GM12878 (cell line): ENCODE results near the gene IFNAR1. TPM values are rescaled to one million over a fixed set of nuclear protein-coding genes. Genes with fewer than 3 reads are reported as not detected.

Experiments
- EED ChIP-seq: sonication (generic); IDR thresholded peaks from 2 replicates; pipeline ENCODE4 v1.6.1; 2016; ENCODE audit warnings: antibody characterized with exemption, low read depth
- GABPA ChIP-seq: IDR thresholded peaks from 2 replicates; pipeline ENCODE4 v1.6.1; 2014; ENCODE audit warnings: antibody characterized with exemption, low read depth, mild to moderate bottlenecking, inconsistent platforms
- LARP7 ChIP-seq: fragments of 450-650 bp; IDR thresholded peaks from 2 replicates; pipeline ENCODE4 v1.6.1; 2017; ENCODE audit warnings: mild to moderate bottlenecking
- MXI1 ChIP-seq: fragments of 150-350 bp; IDR thresholded peaks from 2 replicates; pipeline ENCODE4 v1.6.1; 2011; ENCODE audit warnings: low read depth, mild to moderate bottlenecking, inconsistent platforms, low read length, improper control_type of control experiment
- NFIC ChIP-seq: IDR thresholded peaks from 2 replicates; pipeline ENCODE4 v1.6.1; 2012; ENCODE audit warnings: low read depth, mild to moderate bottlenecking, inconsistent platforms, low read length, moderate library complexity
- RB1 ChIP-seq: fragments of 450-650 bp; formaldehyde crosslinking; IDR thresholded peaks from 2 replicates; pipeline ENCODE4 v1.6.1; 2017; ENCODE audit warnings: mild to moderate bottlenecking, borderline replicate concordance
- ZNF24 ChIP-seq: fragments of 450-650 bp; IDR thresholded peaks from 2 replicates; pipeline ENCODE4 v1.6.1; 2017; ENCODE audit warnings: antibody characterized with exemption, mild to moderate bottlenecking
- polyA plus RNA-seq, 11 experiments: library from polyadenylated mRNA; depleted of rRNA in 4 of 11; unstranded in 6 of 11; stranded (reverse) in 5 of 11; fragments of >200 nt; fragmentation: Nextera tagmentation in 4 of 11; fragmentation: Illumina TruSeq in 1 of 11; extraction: Ambion mirVana in 4 of 11; extraction: Trizol in 1 of 11; gene quantifications; 1 replicate in 1 of 11; 2 replicates in 10 of 11; pipeline versions ENCODE4 v1.2.1 to v1.2.3, GENCODE V29; 2011 to 2016; ENCODE audit warnings: inconsistent platforms in 2 of 11, missing spikeins in 2 of 11, low read depth in 1 of 11
- total RNA-seq, 4 experiments: library from RNA; depleted of rRNA in 3 of 4; stranded (reverse); fragments of >200 nt in 3 of 4; fragmentation: Illumina TruSeq in 1 of 4; extraction: Trizol in 1 of 4; gene quantifications; 2 replicates each; pipeline versions ENCODE4 v1.2.1 to v1.2.3, GENCODE V29; 2013 to 2021
- TF ChIP-seq, protein P1 (sequence below), 3 experiments: IDR thresholded peaks in 2 of 3; conservative IDR thresholded peaks in 1 of 3; 2 replicates each; pipeline ENCODE4 v1.5.1; 2011; ENCODE audit warnings: low read depth in 3 of 3, low read length in 3 of 3, mild to moderate bottlenecking in 3 of 3, control low read depth in 2 of 3, moderate library complexity in 2 of 3, inconsistent platforms in 1 of 3, mixed read lengths in 1 of 3; ENCODE audit not compliant: control insufficient read depth in 2 of 3, insufficient read depth in 1 of 3; ENCODE audit errors: extremely low read depth in 1 of 3
- TF ChIP-seq, protein P2 (sequence below): IDR thresholded peaks from 2 replicates; pipeline ENCODE4 v1.6.1; 2011; ENCODE audit warnings: borderline replicate concordance, low read depth, mild to moderate bottlenecking, moderate library complexity, mixed read lengths, low read length; ENCODE audit not compliant: insufficient read depth; ENCODE audit errors: extremely low read length
- TF ChIP-seq, protein P3 (sequence below): fragments of 450-650 bp; IDR thresholded peaks from 2 replicates; pipeline ENCODE4 v1.6.1; 2017; ENCODE audit warnings: mild to moderate bottlenecking
- TF ChIP-seq, protein P4 (sequence below): fragments of 450-650 bp; formaldehyde crosslinking; IDR thresholded peaks from 2 replicates; pipeline ENCODE4 v1.4.0; 2022; ENCODE audit warnings: mild to moderate bottlenecking, moderate library complexity
- TF ChIP-seq, protein P5 (sequence below): IDR thresholded peaks from 2 replicates; pipeline ENCODE4 v1.6.1; 2011; ENCODE audit warnings: mild to moderate bottlenecking, low read depth, low read length, moderate library complexity; ENCODE audit not compliant: insufficient replicate concordance
- TF ChIP-seq, protein P6 (sequence below): IDR thresholded peaks from 2 replicates; pipeline ENCODE4 v1.6.1; 2012; ENCODE audit warnings: mild to moderate bottlenecking, low read depth, low read length

Gene IFNAR1
- total and polyA plus RNA-seq, 10 of the 15 experiments (the other 5 are each of a cell fraction or from before 2014, with no cell fraction given) = 12.0 to 62.4 (median 24.6) TPM

DNA sequence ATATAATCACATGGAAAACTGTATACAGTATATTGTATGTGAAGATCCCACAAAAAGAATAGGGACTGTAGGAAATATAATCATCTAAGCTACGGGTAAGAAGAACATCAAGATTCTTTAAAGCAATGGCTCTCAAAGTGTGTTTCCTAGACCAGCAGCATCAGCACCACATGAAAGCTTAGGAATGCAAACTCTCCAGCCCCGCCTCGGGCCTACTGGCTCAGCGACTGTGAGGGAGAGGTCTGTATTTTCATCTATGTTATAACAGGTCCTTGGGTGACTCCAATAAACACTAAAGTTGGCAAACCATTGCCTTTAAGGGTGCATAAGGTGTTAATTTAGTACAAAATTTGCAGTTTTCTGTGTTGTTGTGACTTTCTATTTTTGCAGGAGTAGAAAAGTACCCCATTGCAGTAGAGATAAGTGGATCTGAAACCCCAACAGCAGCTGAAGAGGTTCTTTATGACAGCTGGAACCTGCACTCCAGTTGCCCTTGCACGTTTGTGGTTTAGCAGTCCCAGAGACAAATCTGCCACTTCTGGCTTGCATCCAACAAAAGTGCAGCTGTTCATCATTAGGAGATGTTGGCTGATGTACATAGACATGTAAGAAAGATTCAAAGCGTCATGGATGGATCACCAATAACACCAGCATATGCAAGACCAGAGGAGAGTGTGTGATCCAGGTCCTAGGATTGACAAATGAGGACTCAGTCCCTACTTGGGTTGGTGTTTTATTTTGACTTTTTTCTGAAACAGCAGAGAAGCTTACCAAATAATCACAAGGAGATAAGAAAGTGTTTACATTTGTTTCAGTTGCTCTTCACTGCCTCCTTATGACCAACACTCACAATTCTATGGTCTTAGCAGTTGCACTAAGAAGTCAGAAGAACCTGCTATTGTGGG lies 15.9 kb upstream of the IFNAR1 start (continued):
- TF ChIP-seq, protein P1, sequence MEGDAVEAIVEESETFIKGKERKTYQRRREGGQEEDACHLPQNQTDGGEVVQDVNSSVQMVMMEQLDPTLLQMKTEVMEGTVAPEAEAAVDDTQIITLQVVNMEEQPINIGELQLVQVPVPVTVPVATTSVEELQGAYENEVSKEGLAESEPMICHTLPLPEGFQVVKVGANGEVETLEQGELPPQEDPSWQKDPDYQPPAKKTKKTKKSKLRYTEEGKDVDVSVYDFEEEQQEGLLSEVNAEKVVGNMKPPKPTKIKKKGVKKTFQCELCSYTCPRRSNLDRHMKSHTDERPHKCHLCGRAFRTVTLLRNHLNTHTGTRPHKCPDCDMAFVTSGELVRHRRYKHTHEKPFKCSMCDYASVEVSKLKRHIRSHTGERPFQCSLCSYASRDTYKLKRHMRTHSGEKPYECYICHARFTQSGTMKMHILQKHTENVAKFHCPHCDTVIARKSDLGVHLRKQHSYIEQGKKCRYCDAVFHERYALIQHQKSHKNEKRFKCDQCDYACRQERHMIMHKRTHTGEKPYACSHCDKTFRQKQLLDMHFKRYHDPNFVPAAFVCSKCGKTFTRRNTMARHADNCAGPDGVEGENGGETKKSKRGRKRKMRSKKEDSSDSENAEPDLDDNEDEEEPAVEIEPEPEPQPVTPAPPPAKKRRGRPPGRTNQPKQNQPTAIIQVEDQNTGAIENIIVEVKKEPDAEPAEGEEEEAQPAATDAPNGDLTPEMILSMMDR (IDR thresholded peaks at IDR 0.05 in 2 of 3, conservative IDR thresholded peaks at IDR 0.05 in 1 of 3; ENCODE audit: control insufficient read depth in 2 of 3, extremely low read depth in 1 of 3, insufficient read depth in 1 of 3, low read depth in 3 of 3, low read length in 3 of 3) = peak in 2 of 3 experiments; percentile 5 to 33; a peak in 2 of 6 replicates
- TF ChIP-seq, protein P2, sequence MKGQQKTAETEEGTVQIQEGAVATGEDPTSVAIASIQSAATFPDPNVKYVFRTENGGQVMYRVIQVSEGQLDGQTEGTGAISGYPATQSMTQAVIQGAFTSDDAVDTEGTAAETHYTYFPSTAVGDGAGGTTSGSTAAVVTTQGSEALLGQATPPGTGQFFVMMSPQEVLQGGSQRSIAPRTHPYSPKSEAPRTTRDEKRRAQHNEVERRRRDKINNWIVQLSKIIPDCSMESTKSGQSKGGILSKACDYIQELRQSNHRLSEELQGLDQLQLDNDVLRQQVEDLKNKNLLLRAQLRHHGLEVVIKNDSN = no peak
- TF ChIP-seq, protein P3, sequence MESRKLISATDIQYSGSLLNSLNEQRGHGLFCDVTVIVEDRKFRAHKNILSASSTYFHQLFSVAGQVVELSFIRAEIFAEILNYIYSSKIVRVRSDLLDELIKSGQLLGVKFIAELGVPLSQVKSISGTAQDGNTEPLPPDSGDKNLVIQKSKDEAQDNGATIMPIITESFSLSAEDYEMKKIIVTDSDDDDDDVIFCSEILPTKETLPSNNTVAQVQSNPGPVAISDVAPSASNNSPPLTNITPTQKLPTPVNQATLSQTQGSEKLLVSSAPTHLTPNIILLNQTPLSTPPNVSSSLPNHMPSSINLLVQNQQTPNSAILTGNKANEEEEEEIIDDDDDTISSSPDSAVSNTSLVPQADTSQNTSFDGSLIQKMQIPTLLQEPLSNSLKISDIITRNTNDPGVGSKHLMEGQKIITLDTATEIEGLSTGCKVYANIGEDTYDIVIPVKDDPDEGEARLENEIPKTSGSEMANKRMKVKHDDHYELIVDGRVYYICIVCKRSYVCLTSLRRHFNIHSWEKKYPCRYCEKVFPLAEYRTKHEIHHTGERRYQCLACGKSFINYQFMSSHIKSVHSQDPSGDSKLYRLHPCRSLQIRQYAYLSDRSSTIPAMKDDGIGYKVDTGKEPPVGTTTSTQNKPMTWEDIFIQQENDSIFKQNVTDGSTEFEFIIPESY = no peak
- no peak for TF ChIP-seq MXI1
- no peak for TF ChIP-seq ZNF24
- TF ChIP-seq RB1 = no peak
- peak; percentile 96 for TF ChIP-seq EED
- no peak for TF ChIP-seq LARP7
- TF ChIP-seq GABPA = no peak
- TF ChIP-seq, protein P4, sequence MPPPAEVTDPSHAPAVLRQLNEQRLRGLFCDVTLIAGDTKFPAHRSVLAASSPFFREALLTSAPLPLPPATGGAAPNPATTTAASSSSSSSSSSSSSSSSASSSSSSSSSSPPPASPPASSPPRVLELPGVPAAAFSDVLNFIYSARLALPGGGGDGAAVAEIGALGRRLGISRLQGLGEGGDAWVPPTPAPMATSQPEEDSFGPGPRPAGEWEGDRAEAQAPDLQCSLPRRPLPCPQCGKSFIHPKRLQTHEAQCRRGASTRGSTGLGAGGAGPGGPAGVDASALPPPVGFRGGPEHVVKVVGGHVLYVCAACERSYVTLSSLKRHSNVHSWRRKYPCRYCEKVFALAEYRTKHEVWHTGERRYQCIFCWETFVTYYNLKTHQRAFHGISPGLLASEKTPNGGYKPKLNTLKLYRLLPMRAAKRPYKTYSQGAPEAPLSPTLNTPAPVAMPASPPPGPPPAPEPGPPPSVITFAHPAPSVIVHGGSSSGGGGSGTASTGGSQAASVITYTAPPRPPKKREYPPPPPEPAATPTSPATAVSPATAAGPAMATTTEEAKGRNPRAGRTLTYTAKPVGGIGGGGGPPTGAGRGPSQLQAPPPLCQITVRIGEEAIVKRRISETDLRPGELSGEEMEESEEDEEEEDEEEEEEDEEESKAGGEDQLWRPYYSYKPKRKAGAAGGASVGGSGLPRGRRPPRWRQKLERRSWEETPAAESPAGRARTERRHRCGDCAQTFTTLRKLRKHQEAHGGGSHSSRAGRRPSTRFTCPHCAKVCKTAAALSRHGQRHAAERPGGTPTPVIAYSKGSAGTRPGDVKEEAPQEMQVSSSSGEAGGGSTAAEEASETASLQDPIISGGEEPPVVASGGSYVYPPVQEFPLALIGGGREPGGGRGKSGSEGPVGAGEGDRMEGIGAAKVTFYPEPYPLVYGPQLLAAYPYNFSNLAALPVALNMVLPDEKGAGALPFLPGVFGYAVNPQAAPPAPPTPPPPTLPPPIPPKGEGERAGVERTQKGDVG (CRISPR knock-in tag) = no peak
- TF ChIP-seq, protein P5, sequence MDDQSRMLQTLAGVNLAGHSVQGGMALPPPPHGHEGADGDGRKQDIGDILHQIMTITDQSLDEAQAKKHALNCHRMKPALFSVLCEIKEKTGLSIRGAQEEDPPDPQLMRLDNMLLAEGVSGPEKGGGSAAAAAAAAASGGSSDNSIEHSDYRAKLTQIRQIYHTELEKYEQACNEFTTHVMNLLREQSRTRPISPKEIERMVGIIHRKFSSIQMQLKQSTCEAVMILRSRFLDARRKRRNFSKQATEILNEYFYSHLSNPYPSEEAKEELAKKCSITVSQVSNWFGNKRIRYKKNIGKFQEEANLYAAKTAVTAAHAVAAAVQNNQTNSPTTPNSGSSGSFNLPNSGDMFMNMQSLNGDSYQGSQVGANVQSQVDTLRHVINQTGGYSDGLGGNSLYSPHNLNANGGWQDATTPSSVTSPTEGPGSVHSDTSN = peak; percentile 87
- TF ChIP-seq, protein P6, sequence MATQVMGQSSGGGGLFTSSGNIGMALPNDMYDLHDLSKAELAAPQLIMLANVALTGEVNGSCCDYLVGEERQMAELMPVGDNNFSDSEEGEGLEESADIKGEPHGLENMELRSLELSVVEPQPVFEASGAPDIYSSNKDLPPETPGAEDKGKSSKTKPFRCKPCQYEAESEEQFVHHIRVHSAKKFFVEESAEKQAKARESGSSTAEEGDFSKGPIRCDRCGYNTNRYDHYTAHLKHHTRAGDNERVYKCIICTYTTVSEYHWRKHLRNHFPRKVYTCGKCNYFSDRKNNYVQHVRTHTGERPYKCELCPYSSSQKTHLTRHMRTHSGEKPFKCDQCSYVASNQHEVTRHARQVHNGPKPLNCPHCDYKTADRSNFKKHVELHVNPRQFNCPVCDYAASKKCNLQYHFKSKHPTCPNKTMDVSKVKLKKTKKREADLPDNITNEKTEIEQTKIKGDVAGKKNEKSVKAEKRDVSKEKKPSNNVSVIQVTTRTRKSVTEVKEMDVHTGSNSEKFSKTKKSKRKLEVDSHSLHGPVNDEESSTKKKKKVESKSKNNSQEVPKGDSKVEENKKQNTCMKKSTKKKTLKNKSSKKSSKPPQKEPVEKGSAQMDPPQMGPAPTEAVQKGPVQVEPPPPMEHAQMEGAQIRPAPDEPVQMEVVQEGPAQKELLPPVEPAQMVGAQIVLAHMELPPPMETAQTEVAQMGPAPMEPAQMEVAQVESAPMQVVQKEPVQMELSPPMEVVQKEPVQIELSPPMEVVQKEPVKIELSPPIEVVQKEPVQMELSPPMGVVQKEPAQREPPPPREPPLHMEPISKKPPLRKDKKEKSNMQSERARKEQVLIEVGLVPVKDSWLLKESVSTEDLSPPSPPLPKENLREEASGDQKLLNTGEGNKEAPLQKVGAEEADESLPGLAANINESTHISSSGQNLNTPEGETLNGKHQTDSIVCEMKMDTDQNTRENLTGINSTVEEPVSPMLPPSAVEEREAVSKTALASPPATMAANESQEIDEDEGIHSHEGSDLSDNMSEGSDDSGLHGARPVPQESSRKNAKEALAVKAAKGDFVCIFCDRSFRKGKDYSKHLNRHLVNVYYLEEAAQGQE = no peak
- peak; percentile 90 for TF ChIP-seq NFIC
